Neuronal stem cell (in vitro differentiated cells): ENCODE measurements around the gene NMU.

Source experiments
- DNase-seq: peaks from one replicate; pipeline ENCODE4 v3.0.0-alpha.2; 2013; ENCODE audit warnings: low spot score
- H2AFZ ChIP-seq: one replicate; pipeline ENCODE4 v1.6.1; 2013; ENCODE audit warnings: mild to moderate bottlenecking, low read length, inconsistent platforms
- H2AK5ac ChIP-seq: 2 replicates; pipeline ENCODE4 v1.6.1; 2013; ENCODE audit warnings: low read depth, mild to moderate bottlenecking, inconsistent platforms, low read length, moderate library complexity, mixed read lengths
- H2BK120ac ChIP-seq: 2 replicates; pipeline ENCODE4 v1.6.1; 2013; ENCODE audit warnings: low read depth, mild to moderate bottlenecking, inconsistent platforms, low read length, moderate library complexity, mixed read lengths
- H2BK12ac ChIP-seq: one replicate; pipeline ENCODE4 v1.6.1; 2013; ENCODE audit warnings: low read length, inconsistent platforms
- H2BK15ac ChIP-seq: 2 replicates; pipeline ENCODE4 v1.6.1; 2013; ENCODE audit warnings: mild to moderate bottlenecking, low read length, inconsistent platforms, mixed read lengths
- H2BK5ac ChIP-seq: one replicate; pipeline ENCODE4 v1.6.1; 2013; ENCODE audit warnings: inconsistent platforms, mild to moderate bottlenecking, low read length, moderate library complexity
- H3K14ac ChIP-seq: one replicate; pipeline ENCODE4 v1.6.1; 2013; ENCODE audit warnings: low read length, inconsistent platforms
- H3K18ac ChIP-seq: 2 replicates; pipeline ENCODE4 v1.6.1; 2013; ENCODE audit warnings: low read length, inconsistent platforms
- H3K23ac ChIP-seq: 2 replicates; pipeline ENCODE4 v1.6.1; 2013; ENCODE audit warnings: low read depth, mild to moderate bottlenecking, mixed read lengths, low read length, inconsistent platforms; ENCODE audit not compliant: poor library complexity
- H3K27ac ChIP-seq: replicated peaks from 3 replicates; pipeline ENCODE4 v1.5.1; 2013; ENCODE audit warnings: low read length, inconsistent platforms
- H3K27me3 ChIP-seq, 3 experiments: 2 replicates each; pipeline ENCODE4 v1.6.1; 2013; ENCODE audit warnings: low read length in 3 of 3, mild to moderate bottlenecking in 2 of 3, inconsistent platforms in 1 of 3, low read depth in 1 of 3, mixed read lengths in 1 of 3, moderate library complexity in 1 of 3; ENCODE audit not compliant: control insufficient read depth in 3 of 3, insufficient read depth in 3 of 3
- H3K36me3 ChIP-seq, 2 donors: replicated peaks in 1 of 2; 2 replicates each; pipeline ENCODE4 v1.6.1; 2013; ENCODE audit warnings: low read length in 2 of 2; ENCODE audit not compliant: control insufficient read depth in 2 of 2, insufficient read depth in 2 of 2
- H3K4ac ChIP-seq: 2 replicates; pipeline ENCODE4 v1.6.1; 2013; ENCODE audit warnings: inconsistent platforms, mild to moderate bottlenecking, low read length, moderate library complexity
- H3K4me1 ChIP-seq, 2 donors: 1 replicate in 1 of 2; 2 replicates in 1 of 2; pipeline ENCODE4 v1.6.1; 2013; ENCODE audit warnings: low read length in 2 of 2, low read depth in 1 of 2; ENCODE audit not compliant: control insufficient read depth in 2 of 2, insufficient read depth in 1 of 2
- H3K4me2 ChIP-seq: one replicate; pipeline ENCODE4 v1.6.1; 2013; ENCODE audit warnings: mild to moderate bottlenecking, low read length, inconsistent platforms; ENCODE audit not compliant: insufficient read depth, poor library complexity, severe bottlenecking
- H3K4me3 ChIP-seq, 2 donors: 2 replicates each; pipeline ENCODE4 v1.5.1; 2013; ENCODE audit warnings: low read length in 2 of 2, mild to moderate bottlenecking in 2 of 2, inconsistent platforms in 1 of 2, moderate library complexity in 1 of 2
- H3K79me1 ChIP-seq: one replicate; pipeline ENCODE4 v1.6.1; 2013; ENCODE audit warnings: low read depth, mild to moderate bottlenecking, inconsistent platforms, low read length, moderate library complexity
- H3K9ac ChIP-seq: one replicate; pipeline ENCODE4 v1.6.1; 2013; ENCODE audit warnings: mild to moderate bottlenecking, low read depth, low read length, inconsistent platforms; ENCODE audit not compliant: poor library complexity
- H3K9me3 ChIP-seq, 2 donors: replicated peaks in 1 of 2; 2 replicates each; pipeline versions ENCODE3 to v1.6.1; 2013; ENCODE audit warnings: low read length in 2 of 2, mild to moderate bottlenecking in 2 of 2, inconsistent platforms in 1 of 2, low read depth in 1 of 2, mixed read lengths in 1 of 2, moderate library complexity in 1 of 2; ENCODE audit not compliant: control insufficient read depth in 2 of 2, insufficient read depth in 1 of 2
- H4K8ac ChIP-seq: one replicate; pipeline ENCODE4 v1.6.1; 2013; ENCODE audit warnings: low read depth, mild to moderate bottlenecking, inconsistent platforms, low read length, moderate library complexity
- H4K91ac ChIP-seq: one replicate; pipeline ENCODE4 v1.6.1; 2013; ENCODE audit warnings: low read length, low read depth, mild to moderate bottlenecking, inconsistent platforms; ENCODE audit not compliant: poor library complexity
- WGBS, 2 donors: extraction: QIAGEN DNeasy Blood & Tissue Kit; methylation state at CpG; one replicate each; pipeline ENCODE4 v1.1.7; 2013; ENCODE audit warnings: missing lambda C conversion rate in 2 of 2, mixed read lengths in 1 of 2; ENCODE audit not compliant: insufficient read length in 2 of 2, insufficient replicate concordance in 1 of 2; ENCODE audit errors: extremely low coverage in 2 of 2; 5-methylcytosine and 5-hydroxymethylcytosine counted together

Gene NMU

GRCh38 chr4:55611358-55612059, 24.6 kb downstream of the NMU start:
- Histone ChIP-seq H2AFZ (no peak overlapping the region), H3K9ac (no peak overlapping the region), H2BK5ac (no peak overlapping the region), H3K36me3 (peaks cover 0 to 79% of the 10 kb centered on the region in 2 donors), H2AK5ac (no peak overlapping the region), H3K14ac (no peak overlapping the region), H2BK15ac (no peak overlapping the region), H4K91ac (no peak overlapping the region), H3K4ac (no peak overlapping the region), H2BK120ac (no peak overlapping the region), H3K4me3 (no peak overlapping the region), H3K27me3 (no peaks in the 10 kb centered on the region), H3K4me1 (no peaks in the 10 kb centered on the region), H3K18ac (no peak overlapping the region), H3K27ac (no peak overlapping the region), H4K8ac (no peak overlapping the region), H3K4me2 (no peak overlapping the region), H3K9me3 (no peaks in the 10 kb centered on the region), H3K79me1 (no peaks in the 10 kb centered on the region), H3K23ac (no peak overlapping the region), H2BK12ac (no peak overlapping the region)
- WGBS, 2 donors = no CpG with 5 or more reads among the region's 3 CpGs
- DNase-seq = no peak

GRCh38 chr4:55610381-55610780, 25.7 kb downstream of the NMU start:
- Histone ChIP-seq H3K4me3 (no peak overlapping the region), H3K27ac (no peak overlapping the region), H3K36me3 (peaks cover 0 to 79% of the 10 kb centered on the region in 2 donors), H3K9me3 (no peaks in the 10 kb centered on the region), H2AFZ (no peak overlapping the region), H3K79me1 (no peaks in the 10 kb centered on the region), H3K18ac (no peak overlapping the region), H3K4me2 (no peak overlapping the region), H4K8ac (no peak overlapping the region), H3K27me3 (no peaks in the 10 kb centered on the region), H4K91ac (no peak overlapping the region), H3K4ac (no peak overlapping the region), H2BK120ac (no peak overlapping the region), H2BK15ac (no peak overlapping the region), H2BK5ac (no peak overlapping the region), H2AK5ac (no peak overlapping the region), H3K9ac (no peak overlapping the region), H2BK12ac (no peak overlapping the region), H3K4me1 (no peaks in the 10 kb centered on the region), H3K23ac (no peak overlapping the region), H3K14ac (no peak overlapping the region)
- WGBS, 2 donors = no CpG with 5 or more reads among the region's 2 CpGs
- DNase-seq = no peak

GRCh38 chr4:55609393-55609866, 26.7 kb downstream of the NMU start:
- no peak overlapping the region for H3K14ac ChIP-seq
- no peaks in the 10 kb centered on the region for H3K79me1 ChIP-seq
- H3K4me2 ChIP-seq = no peak overlapping the region
- no peak overlapping the region for H4K8ac ChIP-seq
- WGBS, 2 donors = no CpG with 5 or more reads among the region's 6 CpGs
- DNase-seq = no peak
- no peak overlapping the region for H3K18ac ChIP-seq
- no peaks in the 10 kb centered on the region for H3K27me3 ChIP-seq
- H3K27ac ChIP-seq = no peak overlapping the region
- no peak overlapping the region for H3K23ac ChIP-seq
- H3K4me1 ChIP-seq = peaks cover 0 to 2% of the 10 kb centered on the region in 2 donors
- H2BK15ac ChIP-seq = no peak overlapping the region
- H3K9me3 ChIP-seq = no peaks in the 10 kb centered on the region
- no peak overlapping the region for H2BK120ac ChIP-seq
- no peak overlapping the region for H2BK12ac ChIP-seq
- H3K36me3 ChIP-seq = peaks cover 0 to 82% of the 10 kb centered on the region in 2 donors
- no peak overlapping the region for H2BK5ac ChIP-seq
- H2AFZ ChIP-seq = no peak overlapping the region
- H2AK5ac ChIP-seq = no peak overlapping the region
- no peak overlapping the region for H3K4me3 ChIP-seq
- H4K91ac ChIP-seq = no peak overlapping the region
- H3K9ac ChIP-seq = no peak overlapping the region
- H3K4ac ChIP-seq = no peak overlapping the region

DNA sequence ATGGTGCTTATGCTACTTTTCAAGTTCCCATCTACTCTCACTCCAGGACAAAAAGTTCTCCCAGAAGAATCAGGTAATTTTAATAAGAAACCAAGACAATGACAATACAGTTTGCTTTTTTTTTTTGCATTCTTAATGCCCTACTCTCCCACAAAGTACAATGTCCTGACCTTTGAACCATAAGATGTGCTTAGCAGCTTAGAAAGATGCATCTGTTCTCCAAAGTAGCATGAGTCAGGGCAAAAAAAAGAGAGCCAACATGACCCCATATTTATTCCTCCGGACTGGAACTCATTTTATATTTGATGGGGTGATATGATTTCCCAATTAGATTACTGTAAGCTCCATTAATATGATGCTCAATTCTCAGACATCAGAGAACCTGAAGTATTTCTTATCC, 27.5 kb downstream of the NMU start:
- H2BK120ac ChIP-seq = no peak overlapping the region
- no peak overlapping the region for H3K18ac ChIP-seq
- H3K27me3 ChIP-seq = no peaks in the 10 kb centered on the region
- peaks cover 0 to 2% of the 10 kb centered on the region in 2 donors for H3K4me1 ChIP-seq
- peaks cover 0 to 79% of the 10 kb centered on the region in 2 donors for H3K36me3 ChIP-seq
- H3K4me2 ChIP-seq = no peak overlapping the region
- no peak overlapping the region for H2AFZ ChIP-seq
- DNase-seq = no peak
- H3K4ac ChIP-seq = no peak overlapping the region
- H3K4me3 ChIP-seq = no peak overlapping the region
- H3K23ac ChIP-seq = no peak overlapping the region
- H4K8ac ChIP-seq = no peak overlapping the region
- H2BK15ac ChIP-seq = no peak overlapping the region
- H3K79me1 ChIP-seq = no peaks in the 10 kb centered on the region
- H4K91ac ChIP-seq = no peak overlapping the region
- H2BK12ac ChIP-seq = no peak overlapping the region
- H3K27ac ChIP-seq = no peak overlapping the region
- H2AK5ac ChIP-seq = no peak overlapping the region
- no peak overlapping the region for H3K9ac ChIP-seq
- no peak overlapping the region for H3K14ac ChIP-seq
- no CpG with 5 or more reads among the region's 1 CpG for WGBS, 2 donors
- H3K9me3 ChIP-seq = no peaks in the 10 kb centered on the region
- no peak overlapping the region for H2BK5ac ChIP-seq
